GM21423 (cell line): ENCODE measurements around the gene TXNIP.
A peak's percentile ranks its signal among the peaks of the same experiment; 100 is the strongest.
"Not testable (repeated sequence)": the region's sequence is repeated elsewhere in the genome, so short reads cannot be mapped to it uniquely, and the experiment has no call there.

Experiments
- ATAC-seq: cut with Tn5 transposase; IDR thresholded peaks from one replicate; pipeline ENCODE4 v1.9.1; 2021; ENCODE audit warnings: mild to moderate bottlenecking, moderate library complexity; ENCODE audit not compliant: unreplicated experiment

TXNIP gene, protein sequence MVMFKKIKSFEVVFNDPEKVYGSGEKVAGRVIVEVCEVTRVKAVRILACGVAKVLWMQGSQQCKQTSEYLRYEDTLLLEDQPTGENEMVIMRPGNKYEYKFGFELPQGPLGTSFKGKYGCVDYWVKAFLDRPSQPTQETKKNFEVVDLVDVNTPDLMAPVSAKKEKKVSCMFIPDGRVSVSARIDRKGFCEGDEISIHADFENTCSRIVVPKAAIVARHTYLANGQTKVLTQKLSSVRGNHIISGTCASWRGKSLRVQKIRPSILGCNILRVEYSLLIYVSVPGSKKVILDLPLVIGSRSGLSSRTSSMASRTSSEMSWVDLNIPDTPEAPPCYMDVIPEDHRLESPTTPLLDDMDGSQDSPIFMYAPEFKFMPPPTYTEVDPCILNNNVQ

DNA sequence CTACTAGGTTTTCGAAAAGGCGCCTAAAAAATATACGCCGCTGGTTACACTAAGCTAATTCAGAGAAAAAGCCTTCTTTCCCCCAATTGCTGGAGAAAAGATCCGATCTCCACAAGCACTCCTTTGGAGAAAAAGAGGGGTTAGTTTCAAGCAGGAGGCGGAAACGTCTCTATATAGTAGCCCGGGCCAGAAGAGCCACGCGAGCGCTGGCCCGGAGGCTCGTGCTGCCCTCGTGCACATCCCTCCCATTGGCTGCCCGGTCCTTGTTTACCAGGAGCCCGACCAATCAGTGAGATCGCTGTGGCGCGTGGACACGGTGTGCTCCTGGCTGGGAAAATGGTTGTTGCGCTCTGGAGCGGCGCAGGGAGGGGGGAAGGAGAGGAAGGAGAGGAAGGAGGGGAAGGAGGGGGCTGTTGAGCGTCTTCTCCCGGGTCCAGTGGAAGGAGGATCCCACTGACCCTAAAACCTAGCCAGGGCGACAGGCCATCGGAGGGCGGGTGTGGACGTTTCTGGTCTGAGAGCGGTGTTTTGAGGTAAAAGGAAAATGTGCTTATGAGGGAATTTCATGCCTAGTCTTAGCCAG is at the start of gene TXNIP:
TXNIP (minus strand) TSS at position 147 of the 583 bp plus-strand sequence. CDS start 313 bp downstream, outside the sequence.
- peak; percentile 87 for ATAC-seq

DNA sequence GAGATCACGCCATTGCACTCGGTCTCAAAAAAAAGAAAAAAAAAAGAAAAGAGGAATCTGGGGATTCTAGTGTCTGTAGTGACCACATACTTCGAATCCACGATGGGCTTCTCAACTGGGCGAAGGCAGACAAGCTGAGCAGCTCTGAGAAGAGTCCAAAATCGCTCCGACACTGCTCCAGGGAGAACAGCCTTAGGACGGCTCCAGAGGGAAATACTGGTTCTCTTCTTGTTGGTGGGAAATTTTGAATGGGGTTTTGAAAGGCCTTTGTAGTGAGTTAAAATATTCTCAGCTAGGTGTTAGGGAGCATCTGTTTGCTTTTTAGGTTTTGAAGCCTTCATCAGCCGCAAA is 43.4 kb upstream of the TXNIP start:
- no peak for ATAC-seq

DNA sequence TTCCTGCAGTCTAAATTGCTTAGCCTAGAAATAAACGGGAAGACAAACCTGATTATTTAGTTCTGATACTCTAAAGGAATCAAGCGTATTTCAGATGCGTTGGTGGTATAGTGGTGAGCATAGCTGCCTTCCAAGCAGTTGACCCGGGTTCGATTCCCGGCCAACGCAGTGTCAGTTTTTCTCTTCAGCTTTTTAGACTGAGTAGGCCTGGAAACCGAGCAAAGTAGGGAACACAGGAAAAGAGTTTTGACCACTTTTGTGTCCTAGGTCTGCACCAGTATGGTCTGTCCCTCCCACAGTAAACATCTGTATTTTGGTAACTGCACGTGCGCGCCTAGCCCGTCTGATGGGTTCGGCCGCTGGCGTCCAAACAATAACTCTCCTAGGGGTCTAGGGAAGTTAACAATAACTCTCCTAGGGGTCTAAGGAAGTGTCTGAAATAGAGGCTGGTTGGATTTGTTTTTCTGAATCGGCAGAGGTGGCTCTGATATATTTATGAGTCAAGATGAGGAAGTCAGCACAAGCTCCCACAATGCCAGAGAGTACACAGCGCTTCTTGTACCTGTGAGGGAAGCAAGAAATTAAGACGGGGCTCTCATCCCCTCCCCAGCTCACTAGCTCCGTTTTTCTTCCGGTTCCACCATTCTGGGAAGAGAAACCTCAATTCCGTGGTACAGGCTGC is 40.7 kb upstream of the TXNIP start:
- ATAC-seq: peak; percentile 29

DNA sequence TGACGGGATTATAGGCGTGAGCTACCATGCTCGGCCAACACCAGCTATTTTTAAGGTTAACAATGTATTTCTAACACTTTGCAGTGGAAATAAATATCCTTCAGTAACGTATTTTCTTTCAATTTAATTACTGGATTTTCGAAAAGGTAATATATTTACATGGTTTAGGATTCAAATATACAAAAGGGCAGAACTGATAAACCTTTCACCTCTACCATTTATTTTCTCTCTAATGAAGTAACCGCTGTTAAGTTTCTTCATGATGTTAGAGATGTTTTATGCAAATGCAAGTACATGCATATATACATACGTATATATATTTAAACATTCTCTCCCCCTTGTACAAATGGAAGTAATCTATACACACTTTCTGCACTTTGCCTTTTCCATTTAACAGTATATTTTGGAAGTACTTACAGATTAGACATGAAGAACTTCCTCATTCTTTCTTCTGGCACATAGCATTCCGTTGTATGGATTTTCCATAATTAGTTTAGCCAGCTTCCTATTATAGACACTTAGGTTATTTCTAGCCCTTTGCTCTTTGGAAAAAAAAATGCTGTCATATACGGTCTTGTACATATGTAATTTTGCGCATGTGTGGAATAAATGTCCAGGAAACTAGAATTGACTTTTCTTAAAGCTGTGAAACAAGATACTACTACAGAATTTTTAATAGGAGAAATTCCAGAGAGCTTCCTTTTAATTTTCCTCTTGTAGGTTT is 40.0 kb upstream of the TXNIP start:
- ATAC-seq: no peak

DNA sequence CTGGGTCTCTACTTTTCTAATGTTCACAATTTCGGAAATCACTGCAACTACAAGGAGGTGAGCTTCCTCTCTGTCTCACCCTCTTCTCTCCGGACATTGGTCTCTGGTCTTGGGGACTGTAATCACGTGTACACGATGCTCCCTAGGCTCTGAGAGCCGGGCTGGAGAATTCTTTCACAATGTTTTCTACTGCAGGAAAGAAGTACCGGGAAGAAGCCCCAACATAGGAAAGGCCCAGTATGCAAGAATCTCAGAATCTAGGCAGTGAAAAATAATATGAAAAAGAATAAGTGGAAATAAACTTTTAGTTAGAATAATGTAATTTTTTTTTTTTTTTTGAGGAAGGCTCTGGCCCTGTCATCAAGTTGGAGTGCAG is 38.7 kb upstream of the TXNIP start:
- ATAC-seq: no peak

DNA sequence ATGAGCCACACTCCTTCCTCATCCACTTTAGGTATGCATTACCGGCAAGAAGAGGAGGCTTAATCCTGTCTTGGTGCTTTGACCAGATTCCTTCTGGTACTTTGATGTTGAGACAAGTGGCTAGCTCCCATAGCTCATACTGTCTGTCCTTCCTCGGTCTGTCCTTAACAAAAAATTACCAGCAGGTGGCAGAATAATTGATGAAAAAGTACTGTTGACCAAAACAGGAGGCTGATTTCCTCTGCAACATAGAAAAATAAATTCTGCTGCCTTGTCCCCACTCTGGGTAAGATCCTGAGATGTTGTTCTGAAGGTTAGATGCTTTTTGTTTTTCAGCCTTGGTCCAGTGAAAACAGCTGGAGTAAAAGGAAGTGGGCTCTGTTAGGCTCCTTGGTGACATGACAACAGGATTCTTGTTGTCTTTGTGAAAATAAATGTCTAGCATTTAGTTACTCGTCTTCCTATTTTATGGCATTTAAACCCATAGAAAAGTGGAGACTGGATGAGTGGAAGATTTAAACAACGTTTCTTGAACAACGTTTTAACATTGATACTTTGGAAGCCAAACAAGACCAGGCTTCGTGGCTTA is 36.3 kb upstream of the TXNIP start:
- no peak for ATAC-seq

DNA sequence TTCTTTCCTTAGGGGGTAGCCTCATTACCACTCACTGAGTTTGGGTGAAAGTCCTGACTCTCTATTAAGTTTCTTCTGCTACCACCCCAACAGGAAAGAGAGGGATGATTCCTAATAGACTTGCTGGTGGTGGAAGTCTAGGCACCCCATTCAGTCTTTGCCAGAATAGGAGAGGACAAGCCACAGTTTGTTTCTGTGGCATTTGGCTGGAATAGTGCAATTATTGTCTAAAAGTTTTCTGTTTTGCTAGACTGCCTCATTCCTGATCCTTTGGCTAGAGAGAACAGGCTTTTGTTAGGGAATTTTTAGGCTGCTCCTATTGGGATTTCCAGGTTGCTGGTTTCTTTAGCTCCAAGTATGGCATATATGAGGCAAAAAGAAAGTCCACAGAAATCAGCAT is 35.1 kb upstream of the TXNIP start:
- no peak for ATAC-seq

DNA sequence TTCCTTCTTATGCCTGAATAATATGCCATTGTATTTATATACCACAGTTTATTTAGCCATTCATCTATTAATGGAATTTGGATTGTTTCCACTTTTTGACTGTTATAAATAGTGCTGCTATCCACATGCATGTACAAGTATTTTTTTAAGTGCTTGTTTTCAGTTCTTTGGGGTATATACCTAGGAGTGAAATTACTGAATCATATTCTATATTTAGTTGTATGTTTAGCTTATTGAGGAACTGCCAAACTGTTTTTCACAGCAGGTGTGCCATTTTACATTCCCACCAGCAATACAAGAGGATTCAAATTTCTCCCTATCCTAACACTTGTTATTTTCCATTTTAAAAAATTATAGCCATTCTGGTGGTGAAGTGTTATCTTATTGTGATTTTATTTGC is 32.7 kb upstream of the TXNIP start:
- ATAC-seq: no peak

DNA sequence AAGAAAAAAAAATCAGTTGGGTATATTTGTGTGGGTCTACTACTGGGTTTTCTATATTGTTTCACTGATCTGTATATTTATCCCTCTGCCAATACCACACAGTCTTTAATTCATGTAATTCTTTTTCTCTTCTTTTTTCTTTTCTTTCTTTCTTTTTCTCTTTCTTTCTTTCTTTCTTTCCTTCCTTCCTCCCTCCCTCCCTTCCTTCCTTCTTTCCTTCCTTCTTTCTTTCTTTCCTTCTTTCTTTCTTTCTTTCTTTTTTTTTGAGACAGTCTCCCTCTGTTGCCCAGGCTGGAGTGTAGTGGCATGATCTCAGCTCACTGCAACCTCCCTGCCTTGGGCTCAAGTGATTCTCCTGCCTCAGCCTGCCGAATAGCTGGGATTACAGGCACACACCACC is 30.3 kb upstream of the TXNIP start:
- ATAC-seq: not testable (repeated sequence)

DNA sequence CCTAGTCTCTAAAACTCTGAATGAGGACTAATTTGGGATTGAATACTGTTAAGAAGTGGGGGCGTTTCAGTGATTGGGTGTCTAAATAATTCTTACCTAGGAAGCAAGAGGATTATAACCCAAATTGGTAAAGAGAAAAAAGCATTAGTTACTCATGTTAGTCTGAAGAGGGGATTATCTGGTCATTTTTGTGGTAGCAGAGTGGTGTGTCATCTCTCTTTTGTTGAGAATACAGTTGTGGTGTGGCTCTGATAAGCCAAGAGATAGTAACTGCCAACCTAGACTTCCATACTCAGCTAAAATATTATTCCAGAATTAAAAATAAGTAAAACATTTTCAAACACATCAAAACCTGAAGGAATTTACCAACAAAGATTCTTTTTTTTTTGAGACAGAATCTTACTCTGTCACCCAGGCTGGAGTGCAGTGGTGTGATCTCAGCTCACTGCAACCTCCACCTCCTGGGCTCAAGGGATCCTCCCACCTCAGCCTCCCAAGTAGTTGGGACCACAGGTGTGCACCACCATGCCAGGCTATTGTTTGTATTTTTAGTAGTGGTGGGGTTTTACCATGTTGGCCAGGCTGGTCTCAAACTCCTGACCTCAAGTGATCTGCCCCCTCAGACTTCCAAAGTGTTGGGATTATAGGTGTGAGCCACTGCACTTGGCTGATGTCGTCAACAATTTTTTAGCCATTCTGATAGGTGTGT is 29.6 kb upstream of the TXNIP start:
- ATAC-seq: not testable (repeated sequence)

DNA sequence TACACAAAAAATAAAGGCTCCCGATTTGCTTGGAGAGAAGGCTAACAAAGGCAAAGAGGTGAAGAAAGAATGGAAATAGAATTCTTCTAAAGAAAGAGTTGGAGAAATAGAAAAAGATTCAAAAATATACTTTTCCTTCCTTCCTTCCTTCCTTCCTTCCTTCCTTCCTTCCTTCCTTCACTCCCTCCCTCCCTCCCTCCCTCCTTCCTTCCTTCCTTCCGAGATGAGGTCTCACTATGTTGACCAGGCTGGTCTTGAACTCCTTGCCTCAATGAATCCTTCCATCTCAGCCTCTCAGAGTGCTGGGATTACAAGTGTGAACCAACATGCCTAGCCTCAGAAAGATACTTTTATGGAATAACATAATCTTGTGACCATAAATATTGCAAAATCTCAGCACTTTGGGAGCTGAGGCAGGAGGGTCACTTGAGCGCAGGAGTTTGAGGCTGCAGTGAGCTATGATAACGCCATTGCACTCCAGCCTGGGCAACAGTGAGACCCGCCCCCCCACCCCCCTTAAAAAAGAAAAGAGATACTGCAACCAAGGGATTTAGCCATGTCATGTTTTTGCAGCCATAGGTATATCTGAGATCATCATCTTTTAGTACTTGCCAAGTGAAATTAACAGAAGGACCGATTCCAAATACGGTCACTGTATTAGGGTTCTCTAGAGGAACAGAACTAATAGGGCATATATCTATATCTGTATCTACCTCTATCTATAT is 26.2 kb upstream of the TXNIP start:
- no peak for ATAC-seq

DNA sequence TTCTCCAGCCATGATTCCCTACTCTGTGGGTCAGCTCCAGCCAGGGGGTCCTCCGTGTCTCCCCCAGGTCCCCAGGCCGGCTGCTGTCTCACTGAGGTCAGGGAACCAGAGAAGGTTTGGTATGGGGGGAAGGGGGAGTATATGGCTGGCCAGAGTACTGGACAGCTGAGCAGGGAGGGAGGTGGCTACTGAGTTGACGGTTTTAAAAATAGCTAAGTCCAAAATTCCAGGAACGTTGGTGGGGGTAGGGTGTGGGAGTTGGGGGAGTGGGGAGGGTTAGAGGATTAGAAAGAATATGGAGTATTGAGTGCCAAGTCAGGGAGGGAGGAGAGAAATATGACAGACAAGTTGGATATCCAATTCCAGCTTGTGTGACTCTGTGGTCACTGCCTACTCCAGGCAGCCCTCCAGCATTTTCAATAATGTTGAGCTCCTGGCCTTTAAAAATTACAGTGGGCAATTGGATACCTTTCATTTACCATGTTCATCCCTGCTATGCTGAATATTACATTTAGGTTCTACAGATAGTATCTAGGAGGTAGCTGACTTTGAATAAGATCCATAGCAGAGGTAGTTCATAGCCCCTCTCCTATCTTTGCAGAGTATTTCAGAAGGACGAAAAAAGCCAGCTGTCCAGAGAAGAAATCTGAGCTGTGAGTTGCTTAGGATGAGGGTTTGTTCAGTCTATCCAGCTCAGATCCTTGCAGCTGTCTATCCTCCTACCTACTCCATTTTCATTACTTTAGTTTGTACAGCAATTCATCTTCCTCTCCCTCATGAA is 25.4 kb upstream of the TXNIP start, which contains the start of gene HJV:
HJV (minus strand) TSS at position 114 of the 781 bp plus-strand sequence. CDS start 1,504 bp downstream, outside the sequence.
- no peak for ATAC-seq

DNA sequence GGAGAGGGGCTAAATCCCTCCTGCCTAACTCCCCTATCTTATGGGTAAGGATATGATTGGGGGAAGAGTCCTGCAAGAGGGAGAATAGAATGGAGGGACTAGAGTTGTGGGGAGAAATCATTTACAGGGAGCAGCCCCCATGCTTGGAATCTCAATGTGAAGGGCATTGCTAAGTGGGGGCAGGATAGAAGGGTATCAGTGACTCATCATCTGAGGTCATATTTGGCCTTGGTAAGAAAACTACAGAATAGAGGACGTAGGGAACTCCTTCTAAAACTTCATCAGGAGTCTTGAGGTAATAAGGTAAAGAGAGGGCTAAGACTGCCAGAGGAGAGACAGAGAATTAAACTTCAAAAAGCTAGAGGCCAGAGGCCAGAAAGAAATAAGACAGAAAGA is 24.7 kb upstream of the TXNIP start:
- no peak for ATAC-seq

DNA sequence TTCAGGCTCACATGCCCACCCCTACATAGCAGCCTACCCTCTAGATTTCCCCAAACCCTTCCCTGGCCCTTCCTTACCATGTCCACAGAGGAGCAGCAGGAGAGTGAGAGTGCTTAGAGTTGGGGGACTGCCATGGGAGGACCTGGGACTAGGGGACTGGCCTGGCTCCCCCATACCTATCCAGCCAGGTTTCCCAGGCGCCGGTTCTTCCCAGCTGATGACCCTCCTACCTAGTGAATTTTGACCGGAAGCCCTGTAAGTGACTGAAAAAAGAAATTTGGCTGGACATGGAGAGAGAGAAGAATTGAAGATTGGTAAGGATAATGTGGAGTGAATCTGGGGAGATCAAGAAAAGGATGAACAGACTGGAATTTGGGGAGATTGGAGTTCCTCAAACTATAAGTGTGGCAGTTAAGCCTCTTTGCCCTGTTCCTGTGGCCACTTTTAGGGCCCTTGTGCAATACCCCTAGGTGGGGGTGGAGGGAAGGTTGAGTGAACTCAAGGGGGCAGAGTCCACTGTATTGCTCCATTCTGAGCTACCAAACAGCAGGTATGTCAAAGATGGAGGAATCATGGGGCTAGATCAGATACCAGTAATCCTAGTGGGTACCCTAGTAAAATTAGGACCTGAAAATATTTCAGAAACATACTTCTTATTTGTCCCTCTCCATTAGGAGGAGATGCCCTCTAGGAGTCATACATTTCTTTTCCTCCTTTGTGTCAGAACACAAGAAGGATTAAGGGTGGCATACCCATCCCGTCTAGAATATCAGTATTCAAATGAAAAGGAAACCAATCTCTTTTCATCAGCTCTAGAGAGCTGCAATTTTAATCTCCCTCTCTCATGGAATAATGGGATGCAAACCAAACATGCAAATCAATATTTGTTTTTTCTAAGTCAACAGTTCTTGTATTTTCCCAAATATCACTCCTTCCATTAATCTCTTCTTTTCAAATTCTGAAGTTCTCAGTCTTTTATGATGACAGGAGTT is 24.0 kb upstream of the TXNIP start:
- ATAC-seq: no peak

DNA sequence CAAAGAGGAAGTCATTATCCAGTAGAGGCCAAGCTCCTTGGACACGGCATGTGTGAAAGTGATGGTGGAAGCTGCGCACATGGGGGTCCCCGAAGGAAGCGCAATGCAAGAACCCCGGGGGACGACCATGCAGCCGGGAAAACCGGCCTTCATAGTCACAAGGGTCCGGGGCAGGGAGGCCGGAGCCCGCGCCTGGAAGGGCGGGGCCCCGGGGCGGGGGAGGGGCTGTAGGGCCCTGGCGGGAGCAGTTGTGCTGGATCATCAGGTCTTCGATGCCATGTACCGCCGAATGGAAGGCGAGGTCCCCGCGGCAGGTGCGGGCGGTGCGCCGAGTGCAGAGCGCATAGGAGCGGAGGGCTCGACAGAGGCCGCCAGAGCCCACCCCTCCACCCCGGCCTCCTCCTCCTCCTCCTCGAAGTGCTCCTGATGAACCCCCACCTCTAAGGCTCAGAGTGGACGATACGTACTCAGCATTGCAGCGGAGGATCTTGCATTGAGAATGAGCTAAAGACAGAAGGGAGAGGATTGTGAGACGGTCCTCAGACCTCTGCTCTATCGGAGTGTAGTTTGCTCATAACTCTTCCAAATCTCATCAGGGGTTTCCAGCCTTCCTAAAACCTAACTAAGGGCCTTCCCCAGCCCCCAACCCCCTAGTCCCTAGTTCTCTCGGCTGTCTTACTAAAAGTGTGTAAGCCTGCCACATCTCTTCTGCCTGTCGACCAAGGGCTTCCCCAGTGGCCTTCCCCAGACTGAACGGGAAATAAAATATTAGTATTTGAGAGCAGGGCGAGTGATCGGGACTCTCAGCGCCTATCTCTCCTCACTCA is 23.1 kb upstream of the TXNIP start:
- ATAC-seq: no peak

DNA sequence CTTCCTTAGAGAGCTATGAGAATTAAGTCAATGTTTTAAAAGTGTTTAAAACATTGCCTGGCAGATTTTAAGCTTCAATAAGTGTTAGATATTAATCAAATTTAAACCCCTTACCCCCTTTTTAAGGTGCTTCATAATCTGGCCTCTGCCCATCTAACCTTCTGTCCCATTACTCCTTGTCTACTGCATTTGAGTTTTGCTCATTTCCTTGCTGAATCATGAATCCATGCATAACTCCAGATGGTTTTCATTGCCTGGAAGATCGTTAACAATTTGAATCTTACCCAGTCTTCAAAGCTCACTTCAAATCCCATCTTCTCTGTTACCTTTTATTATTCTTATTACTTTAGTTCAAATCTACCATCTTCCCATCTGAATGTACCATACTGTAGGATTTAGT is 20.5 kb upstream of the TXNIP start:
- no peak for ATAC-seq

DNA sequence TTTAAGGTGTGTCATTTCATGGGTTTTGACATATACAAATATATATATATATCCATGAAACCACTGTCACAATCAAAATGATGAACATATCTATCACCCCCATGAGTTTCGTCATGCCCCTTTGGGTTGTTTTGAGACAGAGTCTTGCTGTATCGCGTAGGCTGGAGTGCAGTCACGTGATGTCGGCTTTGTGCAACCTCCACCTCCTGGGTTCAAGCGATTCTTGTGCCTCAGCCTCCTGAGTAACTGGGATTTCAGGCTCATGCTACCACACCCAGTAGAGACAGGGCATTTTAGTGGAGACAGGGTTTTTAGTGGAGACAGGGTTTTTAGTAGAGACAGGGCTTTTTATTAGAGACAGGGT is 17.2 kb upstream of the TXNIP start:
- no peak for ATAC-seq
